A204.1 (cell line): ENCODE measurements around the gene ZNF821.
"Not testable (repeated sequence)": the region's sequence is repeated elsewhere in the genome, so short reads cannot be mapped to it uniquely, and the experiment has no call there.

Experiments
- FAIRE-seq: peaks from 2 replicates; lab custom pipeline; 2012; peaks lifted over from hg19 to GRCh38; lab: Jason Lieb, UNC

ZNF821 gene, protein sequence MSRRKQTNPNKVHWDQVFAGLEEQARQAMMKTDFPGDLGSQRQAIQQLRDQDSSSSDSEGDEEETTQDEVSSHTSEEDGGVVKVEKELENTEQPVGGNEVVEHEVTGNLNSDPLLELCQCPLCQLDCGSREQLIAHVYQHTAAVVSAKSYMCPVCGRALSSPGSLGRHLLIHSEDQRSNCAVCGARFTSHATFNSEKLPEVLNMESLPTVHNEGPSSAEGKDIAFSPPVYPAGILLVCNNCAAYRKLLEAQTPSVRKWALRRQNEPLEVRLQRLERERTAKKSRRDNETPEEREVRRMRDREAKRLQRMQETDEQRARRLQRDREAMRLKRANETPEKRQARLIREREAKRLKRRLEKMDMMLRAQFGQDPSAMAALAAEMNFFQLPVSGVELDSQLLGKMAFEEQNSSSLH

DNA sequence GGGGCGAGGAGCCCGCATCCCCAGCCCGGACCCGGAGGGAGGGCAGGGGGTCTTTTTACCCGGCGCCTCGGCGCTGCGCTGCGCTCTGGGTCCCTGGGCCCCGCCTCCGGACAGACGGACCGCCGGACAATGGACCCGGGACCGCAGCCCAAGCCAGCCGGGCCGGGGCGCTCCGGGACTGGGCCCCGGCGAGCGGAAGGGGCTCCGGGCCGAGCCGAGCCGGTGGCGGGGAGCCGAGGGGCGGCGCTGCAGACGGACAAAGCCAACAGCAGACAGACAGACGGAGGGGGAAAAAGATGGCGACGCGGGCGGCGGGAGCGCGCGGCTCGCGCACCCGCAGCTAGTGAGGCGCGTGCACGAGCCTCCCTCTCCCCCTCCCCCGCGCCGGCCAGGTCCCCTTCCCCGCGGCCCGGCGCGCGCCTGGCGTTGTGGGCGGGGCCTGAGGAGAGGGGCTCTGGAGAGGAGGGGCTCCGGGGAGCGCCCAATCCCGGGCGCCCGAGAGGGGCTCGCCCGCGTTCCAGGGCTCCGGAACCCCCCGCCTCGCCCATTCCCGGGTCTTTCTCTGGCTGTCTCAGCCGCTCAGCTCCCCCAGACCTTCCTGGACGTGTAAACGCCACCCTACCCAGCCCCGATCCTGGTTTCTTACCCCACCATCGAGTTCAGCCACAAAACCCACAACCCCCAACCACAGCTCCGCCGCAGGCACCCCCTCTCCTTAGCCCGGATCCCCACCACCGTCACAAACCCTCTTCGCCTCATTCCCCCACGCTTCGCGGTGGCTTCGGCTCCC is at the start of gene ZNF821:
ZNF821 (minus strand) TSS at position 334 of the 790 bp plus-strand sequence. CDS start 4,236 bp downstream, outside the sequence.
- FAIRE-seq: no peak

DNA sequence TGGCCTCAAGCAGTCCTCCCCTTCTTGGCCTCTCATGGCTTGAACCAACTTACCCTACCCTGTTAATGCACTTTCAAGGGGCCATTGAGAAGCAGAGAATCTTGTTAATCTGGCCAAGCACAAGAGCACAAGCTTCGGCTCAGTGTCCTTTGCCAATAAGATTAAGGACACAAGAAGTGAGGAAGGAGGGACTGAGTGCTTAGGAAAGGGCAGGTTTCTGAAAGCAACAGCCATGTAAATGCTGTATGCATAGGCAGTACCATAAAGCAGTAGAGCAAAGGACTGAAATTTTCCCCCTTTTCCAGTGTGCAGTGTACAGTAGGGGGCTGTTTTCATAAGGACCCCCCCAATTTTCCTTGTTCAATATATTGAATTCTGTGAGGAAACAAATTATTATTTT is 49.0 kb upstream of the ZNF821 start:
- no peak for FAIRE-seq

DNA sequence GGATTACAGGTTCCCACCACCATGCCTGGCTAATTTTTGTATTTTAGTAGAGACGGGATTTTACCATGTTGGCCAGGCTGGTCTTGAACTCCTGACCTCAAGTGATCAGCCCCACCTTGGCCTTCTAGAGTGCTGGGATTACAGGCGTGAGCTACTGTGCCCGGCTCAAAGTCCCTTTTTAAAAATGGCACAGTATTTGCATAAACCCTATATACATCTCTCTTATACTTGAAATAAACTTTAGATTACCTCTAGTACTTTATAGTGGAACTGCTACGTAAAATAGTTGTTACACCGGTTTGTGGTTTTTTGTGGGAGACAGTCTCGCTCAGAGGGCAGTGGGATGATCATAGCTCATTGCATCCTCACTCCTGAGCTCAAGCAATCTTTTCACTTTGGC is 47.6 kb upstream of the ZNF821 start:
- no peak for FAIRE-seq

DNA sequence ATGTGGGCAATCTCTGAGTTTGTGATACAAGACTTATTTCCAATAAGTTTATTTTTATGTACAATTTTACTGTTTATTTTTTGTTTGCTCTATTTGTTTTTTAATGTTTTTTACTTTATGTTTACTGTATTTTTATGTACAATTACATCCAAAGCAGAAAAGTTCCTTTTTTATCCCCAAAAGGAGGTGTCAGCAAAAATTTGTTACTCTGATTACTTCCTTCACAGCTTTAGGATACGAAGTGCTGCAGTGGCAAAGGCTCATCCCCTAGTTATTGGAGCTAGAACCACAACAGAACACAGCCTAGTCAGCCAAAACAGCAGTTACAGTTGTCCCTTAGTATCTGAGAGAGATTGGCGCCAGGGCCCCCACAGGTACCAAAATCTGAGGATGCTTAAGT is 47.0 kb upstream of the ZNF821 start:
- FAIRE-seq: no peak

DNA sequence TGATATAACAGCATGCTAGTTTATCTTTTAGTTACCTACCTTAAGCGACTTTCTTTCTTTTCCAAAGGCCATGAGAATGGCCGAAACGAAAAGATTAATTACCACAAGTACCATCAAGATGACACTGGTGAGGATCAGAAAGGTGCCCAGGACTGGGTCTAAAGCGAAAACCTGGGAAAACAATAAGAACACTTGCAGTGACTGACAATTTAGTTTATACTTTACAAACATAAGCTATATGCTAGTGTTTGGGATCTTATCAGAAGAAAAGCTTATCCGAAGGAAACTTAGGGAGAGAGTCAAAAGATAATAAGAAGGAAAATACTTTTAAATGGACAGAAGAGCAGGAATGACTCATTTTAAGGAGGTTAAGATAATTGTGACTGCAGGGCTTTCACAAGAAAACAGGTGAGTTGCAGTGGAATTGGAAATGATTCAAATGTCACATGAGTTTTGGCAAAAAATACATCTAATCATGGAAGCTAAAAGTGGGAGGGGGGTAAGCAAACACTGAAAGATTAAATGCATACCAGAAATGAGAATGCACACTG is 46.1 kb upstream of the ZNF821 start:
- FAIRE-seq: no peak

DNA sequence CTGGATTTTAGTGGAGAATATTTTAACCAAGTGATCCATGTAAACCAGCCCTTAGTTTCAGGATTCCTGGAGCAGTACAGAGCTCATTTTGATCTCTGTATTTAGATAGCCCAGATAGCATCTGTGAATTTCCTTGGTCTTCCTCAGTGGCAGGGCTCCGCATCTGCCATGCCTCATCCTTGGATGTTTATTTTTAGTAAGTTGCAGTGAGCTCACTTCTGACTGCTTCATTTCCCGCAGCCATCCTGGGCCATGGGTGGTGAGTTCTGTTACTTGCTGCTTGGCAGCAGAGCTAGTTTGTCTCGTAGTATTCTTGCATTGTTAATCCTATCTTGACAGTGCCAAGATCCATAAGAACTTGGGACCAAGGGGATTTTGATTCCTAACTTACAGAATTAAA is 45.1 kb upstream of the ZNF821 start:
- no peak for FAIRE-seq

DNA sequence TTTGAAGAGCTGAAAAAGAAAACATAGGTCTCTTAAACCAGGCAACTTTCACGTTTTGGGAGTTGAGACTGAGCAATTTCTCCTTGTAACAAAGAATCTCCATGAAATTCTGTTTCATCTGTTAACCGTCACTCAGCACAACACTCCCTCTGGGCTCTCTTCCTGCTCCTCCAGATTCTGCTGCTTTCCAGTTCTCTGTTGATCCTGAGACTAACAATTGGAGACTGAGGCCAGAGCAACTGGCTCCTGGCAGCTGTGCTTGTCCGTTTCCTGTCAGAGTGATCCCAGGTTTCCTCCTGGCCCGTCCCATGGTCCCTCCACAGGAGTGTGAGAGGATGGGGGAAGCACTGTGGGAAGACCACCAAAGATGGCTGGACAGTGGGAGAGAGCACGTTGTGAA is 43.8 kb upstream of the ZNF821 start:
- no peak for FAIRE-seq

DNA sequence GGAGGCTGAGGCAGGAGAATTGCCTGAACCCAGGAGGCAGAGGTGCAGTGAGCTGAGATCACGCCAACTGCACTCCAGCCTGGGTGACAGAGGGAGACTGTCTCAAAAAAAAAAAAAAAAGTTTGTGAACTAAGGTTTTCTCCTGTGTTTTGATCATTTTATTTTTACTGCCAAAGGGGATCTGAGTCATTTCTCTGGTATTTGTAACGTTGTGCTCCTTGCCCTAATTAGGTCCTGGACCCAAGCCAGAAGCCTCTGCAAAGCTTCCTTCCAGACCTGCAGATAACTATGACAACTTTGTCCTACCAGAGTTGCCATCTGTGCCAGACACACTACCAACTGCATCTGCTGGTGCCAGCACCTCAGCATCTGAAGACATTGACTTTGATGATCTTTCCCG is 43.4 kb upstream of the ZNF821 start:
- FAIRE-seq: no peak

DNA sequence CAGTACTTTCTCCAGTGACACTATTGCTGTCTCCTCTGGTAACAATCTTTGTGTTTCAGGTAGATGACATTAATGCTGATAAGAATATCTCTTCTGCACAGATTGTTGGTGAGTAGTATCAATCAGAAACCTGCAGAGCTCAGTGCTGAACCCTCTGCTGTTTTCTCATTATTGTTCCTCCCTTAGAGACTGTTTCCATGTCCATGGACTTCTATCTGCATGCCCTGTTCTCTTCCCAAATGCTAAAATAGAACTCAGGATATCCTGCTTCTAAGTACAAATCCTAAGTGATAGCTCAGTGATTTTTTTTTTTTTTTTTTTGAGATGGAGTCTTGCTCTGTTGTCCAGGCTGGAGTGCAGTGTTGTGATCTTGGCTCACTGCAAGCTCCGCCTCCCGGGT is 40.7 kb upstream of the ZNF821 start:
- FAIRE-seq: no peak

DNA sequence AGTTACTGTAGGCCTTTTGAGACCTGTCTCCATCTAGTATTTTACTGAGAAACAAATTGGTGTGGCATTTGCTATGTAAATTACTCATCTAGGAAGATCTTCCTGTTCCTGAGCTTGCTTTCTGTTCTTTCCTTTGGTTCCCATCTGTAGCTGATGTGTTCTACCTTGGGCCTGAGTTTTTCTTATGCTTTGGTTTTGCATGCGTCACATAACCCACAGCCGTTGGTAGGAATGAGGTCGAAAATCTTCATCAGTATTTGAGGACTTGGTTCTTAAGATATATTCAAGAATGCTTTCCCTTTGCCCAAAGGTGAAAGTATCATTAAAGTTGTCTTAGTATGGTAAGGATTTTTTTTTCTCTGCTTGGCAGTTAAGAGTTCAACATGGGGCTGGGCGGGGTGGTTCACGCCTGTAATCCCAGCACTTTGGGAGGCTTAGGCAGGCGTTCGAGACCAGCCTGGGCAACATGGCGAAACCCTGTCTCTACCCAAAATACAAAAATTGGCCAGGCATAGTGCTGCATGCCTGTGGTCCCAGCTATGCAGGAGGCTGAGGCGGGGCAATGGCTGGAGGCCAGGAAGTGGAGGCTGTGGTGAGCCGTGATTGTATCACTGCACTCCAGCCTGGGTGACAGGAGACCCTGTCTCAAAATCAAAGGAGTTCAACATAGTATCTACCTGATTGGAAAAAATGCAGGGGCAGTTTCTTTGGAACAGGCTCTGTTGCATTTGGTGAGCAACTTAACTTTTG is 40.1 kb upstream of the ZNF821 start:
- FAIRE-seq: no peak

DNA sequence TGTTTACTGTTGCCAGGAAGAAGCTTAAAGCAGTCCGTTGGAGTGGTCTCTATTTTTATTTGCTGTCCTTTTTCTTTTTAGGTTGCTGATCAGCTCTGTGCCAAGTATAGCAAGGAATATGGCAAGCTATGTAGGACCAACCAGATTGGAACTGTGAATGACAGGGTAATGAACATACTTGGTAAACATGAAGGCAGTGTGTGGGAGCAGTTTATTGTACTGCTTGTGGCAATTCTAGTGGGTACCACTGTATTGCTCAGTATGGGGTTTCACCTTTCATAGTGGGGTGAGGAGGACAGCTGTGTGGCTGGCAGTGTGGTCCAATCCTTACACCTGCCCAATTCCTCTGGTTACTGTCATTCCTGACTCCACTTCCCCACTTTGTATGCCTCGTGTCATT is 36.7 kb upstream of the ZNF821 start:
- FAIRE-seq: no peak

DNA sequence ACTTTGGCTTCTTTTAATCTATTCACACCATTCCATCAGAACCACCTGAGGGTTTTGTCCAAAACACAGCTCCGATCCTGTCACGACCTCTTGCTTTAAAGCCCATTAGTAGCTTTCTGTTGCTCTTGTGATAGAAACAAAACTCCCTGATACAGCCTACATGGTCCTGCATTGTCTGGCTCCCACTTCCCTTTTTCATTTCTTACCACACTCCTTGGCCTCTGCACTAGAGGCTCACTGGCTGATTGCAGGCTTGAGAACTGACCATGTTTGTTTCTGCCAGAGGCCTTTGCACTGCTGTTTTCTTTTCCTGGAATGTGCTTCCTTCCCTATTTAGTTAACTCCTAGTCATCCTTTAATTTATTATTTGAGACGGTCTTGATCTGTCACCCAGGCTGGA is 35.1 kb upstream of the ZNF821 start:
- FAIRE-seq: no peak

DNA sequence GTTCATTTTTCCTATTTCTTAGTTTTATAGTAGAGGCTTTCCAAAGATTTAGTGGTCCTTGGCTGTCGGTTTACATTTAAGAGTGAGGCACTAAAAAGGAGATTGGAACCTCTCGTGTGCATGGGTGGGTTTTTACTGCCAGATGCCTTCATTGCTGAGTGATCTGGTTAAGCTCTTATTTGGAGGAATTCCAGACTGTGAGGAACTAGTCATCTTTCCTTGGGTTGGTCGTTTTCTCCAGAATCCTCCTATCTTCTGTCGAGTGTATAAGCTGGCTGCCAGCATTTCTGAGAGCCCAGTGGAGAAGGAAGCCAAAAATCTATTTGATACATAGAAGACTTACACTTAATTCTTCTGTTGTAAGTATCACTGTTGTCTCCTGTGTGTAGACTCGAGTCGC is 33.9 kb upstream of the ZNF821 start:
- no peak for FAIRE-seq

DNA sequence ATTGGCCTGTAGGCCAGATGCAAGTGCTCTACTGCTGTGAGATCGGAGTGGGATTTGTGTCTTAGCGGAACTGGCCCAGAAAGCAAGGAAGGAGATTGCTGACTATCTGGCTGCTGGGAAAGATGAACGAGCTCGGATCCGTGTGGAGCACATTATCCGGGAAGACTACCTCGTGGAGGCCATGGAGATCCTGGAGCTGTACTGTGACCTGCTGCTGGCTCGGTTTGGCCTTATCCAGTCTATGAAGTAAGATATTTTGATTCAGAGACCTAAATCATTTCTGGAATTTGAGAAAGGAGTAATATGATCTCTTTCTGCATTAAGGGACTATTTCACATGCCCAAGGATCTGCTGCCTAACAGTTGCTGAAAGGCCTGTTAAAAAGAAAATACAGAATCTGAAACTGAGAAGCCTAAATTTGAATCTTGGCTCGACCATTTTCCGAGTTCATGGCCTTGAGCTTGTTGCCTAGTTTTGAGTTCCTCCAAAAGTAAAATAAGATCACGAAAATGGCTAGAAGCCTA is 32.5 kb upstream of the ZNF821 start:
- FAIRE-seq: no peak

DNA sequence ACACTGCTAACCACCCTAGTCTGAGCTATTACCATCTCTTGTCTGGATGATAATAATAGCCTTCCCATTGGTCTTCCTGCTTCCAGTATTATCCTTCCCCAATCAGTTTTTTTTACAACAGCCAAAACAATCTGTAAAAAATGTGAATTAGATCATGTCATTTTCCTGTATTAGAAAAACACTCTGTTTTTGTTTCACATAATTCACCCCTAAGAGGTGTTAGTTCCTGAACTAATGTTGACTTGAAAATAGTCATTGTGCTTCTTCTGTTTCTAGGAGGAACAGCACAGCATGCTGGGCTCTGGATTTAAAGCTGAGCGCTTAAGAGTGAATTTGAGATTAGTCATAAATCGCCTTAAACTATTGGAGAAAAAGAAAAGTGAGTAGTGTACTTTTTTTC is 31.4 kb upstream of the ZNF821 start:
- no peak for FAIRE-seq

DNA sequence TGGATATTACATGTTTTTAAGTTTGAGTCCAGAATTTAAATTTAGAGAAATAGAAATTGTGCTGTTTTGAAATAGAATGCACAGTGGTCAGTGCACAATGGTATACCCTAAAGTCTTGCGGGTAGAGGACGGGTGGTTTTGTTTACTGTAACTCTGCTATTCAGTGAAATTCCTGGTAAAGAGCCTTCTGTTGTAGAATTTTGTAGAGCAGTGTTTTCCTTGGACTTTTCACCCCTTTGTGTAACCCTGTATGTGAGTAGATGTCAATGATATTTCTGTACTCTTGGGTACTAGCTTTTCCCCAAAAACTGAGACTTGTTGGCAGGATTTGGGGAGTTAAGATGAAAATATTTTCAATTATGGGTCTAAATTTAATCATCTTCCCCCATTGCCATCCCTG is 30.8 kb upstream of the ZNF821 start:
- no peak for FAIRE-seq

DNA sequence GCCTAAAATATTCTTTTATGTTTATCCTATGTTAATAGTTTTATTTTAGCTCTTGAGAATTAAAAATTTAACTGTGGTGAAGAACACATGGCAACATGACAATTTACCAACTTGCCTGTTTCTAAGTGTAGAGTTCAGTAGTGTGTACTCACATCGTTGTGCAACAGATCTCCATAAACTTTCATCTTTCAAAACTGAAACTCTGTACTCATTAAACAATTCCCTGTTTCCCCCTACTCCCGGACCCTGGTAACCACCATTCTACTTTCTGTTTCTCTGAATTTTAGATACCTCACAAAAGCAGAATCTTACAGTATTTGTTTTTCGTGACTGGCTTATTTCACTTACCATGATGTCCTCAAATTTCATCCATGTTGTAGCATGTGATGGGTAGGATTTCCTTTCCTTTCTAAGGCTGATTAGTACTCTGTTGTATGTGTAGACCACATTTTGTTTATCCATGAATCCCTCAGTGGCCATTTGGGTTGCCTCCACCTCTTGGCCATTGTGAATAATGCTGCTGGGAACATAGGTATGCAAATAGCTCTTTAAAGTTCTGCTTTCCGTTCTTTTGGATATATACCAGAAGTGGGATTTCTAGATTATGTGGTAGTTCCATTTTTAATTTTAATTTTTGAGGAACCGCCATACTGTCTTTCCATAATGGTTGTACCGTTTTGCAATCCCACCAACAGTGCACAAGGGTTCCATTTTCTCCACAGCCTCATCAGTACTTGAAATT is 28.7 kb upstream of the ZNF821 start:
- no peak for FAIRE-seq

DNA sequence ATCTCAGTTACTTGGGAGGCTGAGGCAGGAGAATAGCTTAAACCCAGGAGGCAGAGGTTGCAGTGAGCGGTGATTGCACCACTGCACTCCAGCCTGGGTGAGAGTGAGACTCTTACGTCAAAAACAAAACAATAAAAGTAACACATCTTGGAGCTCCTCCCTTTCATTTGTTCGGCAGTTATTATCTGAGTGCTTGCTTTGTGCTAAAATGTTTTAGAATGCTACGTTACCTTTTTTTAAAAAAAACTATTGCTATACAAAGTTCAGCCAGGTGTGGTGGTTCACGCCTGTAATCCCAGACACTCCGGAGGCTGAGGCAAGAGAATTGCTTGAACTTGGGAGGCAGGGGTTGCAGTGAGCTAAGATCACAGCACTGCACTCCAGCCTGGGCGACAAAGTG is 27.1 kb upstream of the ZNF821 start:
- FAIRE-seq: no peak

DNA sequence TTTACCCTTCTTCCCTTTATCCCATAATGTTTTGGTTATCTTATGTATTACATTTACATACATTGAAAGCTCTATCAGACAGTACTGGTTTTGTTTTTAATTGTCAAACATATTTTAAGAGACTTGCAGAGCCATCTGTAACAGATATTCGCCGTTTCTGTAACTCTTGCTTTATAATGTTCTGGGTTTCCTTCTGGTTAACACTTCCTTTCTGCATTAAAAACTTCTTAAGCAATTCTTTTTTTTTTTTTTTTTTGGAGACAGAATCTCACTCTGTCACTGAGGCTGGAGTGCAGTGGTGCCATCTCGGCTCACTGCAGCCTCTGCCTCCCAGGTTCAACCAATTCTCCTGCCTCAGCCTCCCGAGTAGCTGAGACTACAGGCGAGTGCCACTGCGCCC is 21.8 kb upstream of the ZNF821 start:
- not testable (repeated sequence) for FAIRE-seq

DNA sequence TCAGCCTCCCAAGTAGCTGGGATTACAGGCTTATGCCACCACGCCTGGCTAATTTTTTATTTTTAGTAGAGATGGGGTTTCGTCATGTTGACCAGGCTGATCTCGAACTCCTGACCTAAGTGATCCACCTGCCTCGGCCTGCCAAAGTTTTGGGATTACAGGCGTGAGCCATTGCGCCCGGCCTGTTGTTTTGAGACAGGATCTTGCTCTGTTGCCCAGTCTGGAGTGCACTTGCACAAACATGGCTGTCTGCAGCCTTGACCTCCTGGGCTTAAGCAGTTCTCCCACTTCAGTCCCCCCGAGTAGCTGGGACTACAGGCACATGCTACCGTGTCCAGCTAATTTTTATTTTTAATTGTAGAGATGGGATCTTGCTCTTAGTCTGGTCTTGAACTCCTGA is 20.3 kb upstream of the ZNF821 start:
- FAIRE-seq: no peak

DNA sequence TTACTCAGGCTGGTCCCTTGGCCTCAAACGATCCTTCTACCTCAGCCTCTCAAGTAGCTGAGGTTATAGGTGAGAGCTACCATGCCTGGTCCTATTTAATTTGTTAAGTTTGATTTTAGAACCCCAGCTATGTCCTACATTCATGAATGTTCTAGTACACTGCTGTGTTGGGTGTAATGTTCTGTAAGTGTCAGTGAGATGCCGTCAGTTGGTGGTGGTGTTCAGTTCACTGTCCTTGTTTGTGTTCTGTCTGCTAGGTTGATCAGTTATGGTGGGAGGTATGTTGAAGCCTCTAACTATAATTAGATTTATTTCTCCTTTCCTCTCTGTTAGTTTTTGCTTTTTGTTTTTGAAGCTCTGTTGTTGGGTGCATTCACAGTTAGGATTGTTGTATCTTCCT is 19.6 kb upstream of the ZNF821 start:
- no peak for FAIRE-seq
